AG04449 (cell line): ENCODE measurements around the gene ACLY.

Experiments
- CTCF ChIA-PET: fragments of 350-600 bp; formaldehyde crosslinking; extraction: SDS; loops from one replicate; lab custom pipeline; 2021; ENCODE audit warnings: antibody characterized with exemption; lab: Yijun Ruan, JAX
- POLR2A ChIA-PET: fragments of 400-600, 350-600 bp; formaldehyde crosslinking; extraction: SDS; loops from one replicate; lab custom pipeline; 2020; ENCODE audit warnings: antibody characterized with exemption, inconsistent platforms; lab: Yijun Ruan, JAX
- DNase-seq: peaks from one replicate; pipeline ENCODE4 v3.0.0-alpha.2; 2010; ENCODE audit warnings: low read depth, low spot score
- H3K4me3 ChIP-seq: 2 replicates; pipeline ENCODE4 v1.5.1; 2011; ENCODE audit warnings: low read depth, mild to moderate bottlenecking, control low read depth, low read length
- CTCF ChIP-seq: IDR thresholded peaks from one replicate; pipeline ENCODE4 v1.5.1; 2011; ENCODE audit warnings: mild to moderate bottlenecking, moderate library complexity, low read length, control low read depth, inconsistent platforms; ENCODE audit not compliant: insufficient read depth; ENCODE audit errors: missing control alignments

The ACLY gene

GRCh38 chr17:41957869-41958439 is 39.2 kb upstream of the ACLY start:
- H3K4me3 ChIP-seq, result no peak overlapping the region
- DNase-seq, result no peak
- ChIA-PET POLR2A (interaction anchor here (0.9 kb wide), 1 partner anchor 27 kb away, joined by 3 read pairs; no protein-coding TSS in a partner anchor), CTCF (interaction anchor here (0.6 to 11.2 kb wide), 11 partner anchors 8 to 221 kb away, joined by 3 to 131 read pairs (median 5); partner anchors contain the start of genes ACLY, CNP, DHX58 and HSPB9)
- TF ChIP-seq CTCF, result no peak

GRCh38 chr17:41957031-41957868 is 38.5 kb upstream of the ACLY start:
- H3K4me3 ChIP-seq, result no peak overlapping the region
- DNase-seq, result no peak
- CTCF ChIA-PET, result interaction anchor here (0.7 to 11.2 kb wide), 7 partner anchors 9 to 220 kb away, joined by 3 to 129 read pairs (median 5); partner anchors contain the start of genes ACLY, CNP and DHX58
- POLR2A ChIA-PET, result interaction anchor here (0.9 kb wide), 1 partner anchor 26 kb away, joined by 3 read pairs; no protein-coding TSS in a partner anchor
- TF ChIP-seq CTCF, result no peak

- ChIA-PET CTCF (interaction anchor here (0.7 to 2.6 kb wide), 2 partner anchors 10 to 211 kb away, joined by 3 to 10 read pairs; partner anchors contain the start of gene CNP), POLR2A (no interaction called here)
- TF ChIP-seq CTCF, result no peak
- H3K4me3 ChIP-seq, result no peak overlapping the region
- no peak for DNase-seq
Measured at GRCh38 chr17:41956522-41956921, 37.8 kb upstream of the ACLY start.

GRCh38 chr17:41948762-41949460 is 30.2 kb upstream of the ACLY start:
- no peak for TF ChIP-seq CTCF
- ChIA-PET CTCF (interaction anchor here (0.6 to 6.9 kb wide), 2 partner anchors 12 to 21 kb away, joined by 3 to 51 read pairs; no protein-coding TSS in a partner anchor), POLR2A (no interaction called here)
- H3K4me3 ChIP-seq, result no peak overlapping the region
- no peak for DNase-seq

- CTCF ChIA-PET, result interaction anchor here (6.9 kb wide), 1 partner anchor 16 kb away, joined by 51 read pairs; no protein-coding TSS in a partner anchor
Measured at GRCh38 chr17:41944943-41945342, 26.2 kb upstream of the ACLY start.

More at GRCh38 chr17:41944943-41945342, 26.2 kb upstream of the ACLY start:
- POLR2A ChIA-PET, result no interaction called here
- no peak for TF ChIP-seq CTCF
- no peak for DNase-seq
- H3K4me3 ChIP-seq, result no peak overlapping the region
